NCI-H2029 (cell line): Measurements from ENCODE around the gene SERBP1.
"Not testable (repeated sequence)": the region's sequence is repeated elsewhere in the genome, so short reads cannot be mapped to it uniquely, and the experiment has no call there.

Experiments used
- DNase-seq: peaks from one replicate; lab custom pipeline; 2025; lab: John Stamatoyannopoulos, UW

SERBP1 gene

GRCh38 chr1:67430358-67431155, at the start of gene SERBP1:
Gene SERBP1 (minus strand): TSS chr1:67430402. CDS start chr1:67430300, 102 bp downstream.
- peak; percentile 99 for DNase-seq

GRCh38 chr1:67479146-67479891, 49.1 kb upstream of the SERBP1 start:
- DNase-seq, result no peak

GRCh38 chr1:67476906-67477305, 46.7 kb upstream of the SERBP1 start:
- DNase-seq, result no peak

GRCh38 chr1:67476006-67476482, 45.8 kb upstream of the SERBP1 start:
- DNase-seq, result no peak

- no peak for DNase-seq
Observed at GRCh38 chr1:67472056-67472455, 41.9 kb upstream of the SERBP1 start.

GRCh38 chr1:67469431-67469830, 39.2 kb upstream of the SERBP1 start:
- no peak for DNase-seq

- no peak for DNase-seq
Observed at GRCh38 chr1:67468066-67468718, 38.0 kb upstream of the SERBP1 start.

GRCh38 chr1:67465375-67465774, 35.2 kb upstream of the SERBP1 start:
- DNase-seq, result no peak

GRCh38 chr1:67464746-67465145, 34.5 kb upstream of the SERBP1 start:
- no peak for DNase-seq

GRCh38 chr1:67464058-67464457, 33.9 kb upstream of the SERBP1 start:
- no peak for DNase-seq

- DNase-seq, result peak; percentile 25
Observed at GRCh38 chr1:67463298-67463955, 33.2 kb upstream of the SERBP1 start.

GRCh38 chr1:67460676-67461500, 30.7 kb upstream of the SERBP1 start:
- DNase-seq, result no peak

- DNase-seq, result no peak
Observed at GRCh38 chr1:67459068-67459467, 28.9 kb upstream of the SERBP1 start.

- no peak for DNase-seq
Observed at GRCh38 chr1:67458663-67459062, 28.5 kb upstream of the SERBP1 start.

- no peak for DNase-seq
Observed at GRCh38 chr1:67457247-67457646, 27.0 kb upstream of the SERBP1 start.

- no peak for DNase-seq
Observed at GRCh38 chr1:67451815-67452214, 21.6 kb upstream of the SERBP1 start.

- DNase-seq, result no peak
Observed at GRCh38 chr1:67451356-67451755, 21.2 kb upstream of the SERBP1 start.

- no peak for DNase-seq
Observed at GRCh38 chr1:67446893-67447292, 16.7 kb upstream of the SERBP1 start.

GRCh38 chr1:67446014-67446413, 15.8 kb upstream of the SERBP1 start:
- DNase-seq, result not testable (repeated sequence)

GRCh38 chr1:67441739-67442281, 11.6 kb upstream of the SERBP1 start:
- no peak for DNase-seq

- no peak for DNase-seq
Observed at GRCh38 chr1:67441183-67441582, 11.0 kb upstream of the SERBP1 start.
